ENCODE data around the gene FRMD7. TPM values are rescaled to one million over a fixed set of nuclear protein-coding genes. Genes with fewer than 3 reads are reported as not detected.

FRMD7 gene
- total RNA-seq, 3 donors from 2014 or later = not detected

GRCh38 chrX:132125906-132126305, 1.9 kb downstream of the FRMD7 start:
- no peak for ATAC-seq
- TF ChIP-seq CTCF (IDR thresholded peaks at IDR 0.05) = no peak
- intact Hi-C loops (cut with DNase I, micrococcal nuclease) = no loop called here

GRCh38 chrX:132120913-132121312, 6.9 kb downstream of the FRMD7 start:
- Histone ChIP-seq H3K36me3 (ENCODE audit: low read depth) (no peaks in the 10 kb centered on the region), H3K9me3 (no peaks in the 10 kb centered on the region), H3K4me3 (no peak overlapping the region), H3K4me1 (ENCODE audit: low read depth) (no peaks in the 10 kb centered on the region)
- intact Hi-C loops (cut with DNase I, micrococcal nuclease) = no loop called here
- no peak for TF ChIP-seq CTCF (IDR thresholded peaks at IDR 0.05)
- no peak for DNase-seq
- no peak for ATAC-seq

More at GRCh38 chrX:132125906-132126305, 1.9 kb downstream of the FRMD7 start:
- no peaks in the 10 kb centered on the region for H3K36me3 ChIP-seq (ENCODE audit: low read depth)
- no peak for DNase-seq
- no peak overlapping the region for H3K4me3 ChIP-seq
- no peaks in the 10 kb centered on the region for H3K4me1 ChIP-seq (ENCODE audit: low read depth)
- no peaks in the 10 kb centered on the region for H3K9me3 ChIP-seq

GRCh38 chrX:132119821-132120515, 7.9 kb downstream of the FRMD7 start:
- H3K9me3 ChIP-seq = no peaks in the 10 kb centered on the region
- no peak for ATAC-seq
- DNase-seq = no peak
- TF ChIP-seq CTCF (IDR thresholded peaks at IDR 0.05) = no peak
- H3K4me3 ChIP-seq = no peak overlapping the region
- intact Hi-C loops (cut with DNase I, micrococcal nuclease) = no loop called here
- H3K4me1 ChIP-seq (ENCODE audit: low read depth) = no peaks in the 10 kb centered on the region
- no peaks in the 10 kb centered on the region for H3K36me3 ChIP-seq (ENCODE audit: low read depth)

GRCh38 chrX:132119283-132119682, 8.5 kb downstream of the FRMD7 start:
- no peak for ATAC-seq
- no peak for DNase-seq
- H3K4me3 ChIP-seq = no peak overlapping the region
- intact Hi-C loops (cut with DNase I, micrococcal nuclease) = no loop called here
- no peaks in the 10 kb centered on the region for H3K4me1 ChIP-seq (ENCODE audit: low read depth)
- TF ChIP-seq CTCF (IDR thresholded peaks at IDR 0.05) = no peak
- H3K9me3 ChIP-seq = no peaks in the 10 kb centered on the region
- no peaks in the 10 kb centered on the region for H3K36me3 ChIP-seq (ENCODE audit: low read depth)

- no peaks in the 10 kb centered on the region for H3K36me3 ChIP-seq (ENCODE audit: low read depth)
- no peaks in the 10 kb centered on the region for H3K4me1 ChIP-seq (ENCODE audit: low read depth)
- DNase-seq = no peak
- ATAC-seq = no peak
- H3K4me3 ChIP-seq = no peak overlapping the region
- intact Hi-C loops (cut with DNase I, micrococcal nuclease) = no loop called here
- no peak for TF ChIP-seq CTCF (IDR thresholded peaks at IDR 0.05)
- H3K9me3 ChIP-seq = no peaks in the 10 kb centered on the region
Observed at GRCh38 chrX:132118358-132118757, 9.5 kb downstream of the FRMD7 start.

- H3K36me3 ChIP-seq (ENCODE audit: low read depth) = no peaks in the 10 kb centered on the region
- DNase-seq (no peak), ATAC-seq (no peak)
- TF ChIP-seq CTCF (IDR thresholded peaks at IDR 0.05) = no peak
- H3K4me1 ChIP-seq (ENCODE audit: low read depth) = no peaks in the 10 kb centered on the region
- H3K4me3 ChIP-seq = no peak overlapping the region
- intact Hi-C loops (cut with DNase I, micrococcal nuclease) = no loop called here
- H3K9me3 ChIP-seq = no peaks in the 10 kb centered on the region
Observed at GRCh38 chrX:132115792-132116191, 12.0 kb downstream of the FRMD7 start.

Data from mucosa of descending colon (tissue), 3 donors.